ENCODE measurements around the gene RASSF5.

The RASSF5 gene

GRCh38 chr1:206637605-206638004 lies 130.3 kb downstream of the RASSF5 start:
- H3K4me1 ChIP-seq (ENCODE audit: insufficient read depth, insufficient read length), result peaks cover 2% of the 10 kb centered on the region
- TF ChIP-seq YY1 (IDR thresholded peaks at IDR 0.05; ENCODE audit: insufficient read depth, insufficient read length) (no peak), SUZ12 (IDR thresholded peaks at IDR 0.05; ENCODE audit: extremely low read depth, insufficient read depth, insufficient read length) (no peak), ZNF274 (IDR thresholded peaks at IDR 0.05; ENCODE audit: low read depth, low read length) (no peak)
- H3K36me3 ChIP-seq (ENCODE audit: insufficient read depth, insufficient read length, low read length), result peaks cover 2% of the 10 kb centered on the region

More at GRCh38 chr1:206637605-206638004, 130.3 kb downstream of the RASSF5 start:
- Histone ChIP-seq H3K9ac (ENCODE audit: insufficient read length, low read depth) (no peak overlapping the region), H3K4me3 (ENCODE audit: insufficient read length, low read depth) (no peak overlapping the region), H3K27me3 (ENCODE audit: insufficient read depth, insufficient read length) (no peaks in the 10 kb centered on the region), H3K9me3 (ENCODE audit: insufficient read depth, low read length) (no peaks in the 10 kb centered on the region)
- DNase-seq (ENCODE audit: low read depth, low spot score), result no peak
